ENCODE measurements around the gene OR52M1. TPM values are rescaled to one million over a fixed set of nuclear protein-coding genes. Genes with fewer than 3 reads are reported as not detected.

OR52M1 gene
- total RNA-seq, 1 donor from 2014 or later = not detected

DNA sequence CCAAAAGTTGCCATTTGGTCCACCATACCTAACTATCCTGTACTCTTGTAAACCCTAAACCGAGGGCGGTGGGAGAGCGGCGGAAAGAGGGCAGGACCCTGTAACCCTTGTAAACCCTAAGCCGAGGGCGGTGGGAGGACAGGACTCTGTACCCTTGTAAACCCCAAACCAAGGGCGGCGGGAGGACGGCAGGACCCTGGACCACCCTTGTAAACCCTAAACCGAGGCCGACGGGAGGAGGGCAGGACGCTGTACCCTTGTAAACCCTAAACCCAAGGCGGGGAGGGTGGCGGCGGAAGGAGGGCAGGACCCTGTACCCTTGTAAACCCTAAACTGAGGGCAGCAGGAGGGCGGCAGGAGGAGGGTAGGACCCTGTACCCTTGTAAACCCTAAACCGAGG is 24.1 kb downstream of the OR52M1 start:
- DNase-seq = no peak

GRCh38 chr11:4576880-4577279 is 31.9 kb downstream of the OR52M1 start:
- no peak for DNase-seq

DNA sequence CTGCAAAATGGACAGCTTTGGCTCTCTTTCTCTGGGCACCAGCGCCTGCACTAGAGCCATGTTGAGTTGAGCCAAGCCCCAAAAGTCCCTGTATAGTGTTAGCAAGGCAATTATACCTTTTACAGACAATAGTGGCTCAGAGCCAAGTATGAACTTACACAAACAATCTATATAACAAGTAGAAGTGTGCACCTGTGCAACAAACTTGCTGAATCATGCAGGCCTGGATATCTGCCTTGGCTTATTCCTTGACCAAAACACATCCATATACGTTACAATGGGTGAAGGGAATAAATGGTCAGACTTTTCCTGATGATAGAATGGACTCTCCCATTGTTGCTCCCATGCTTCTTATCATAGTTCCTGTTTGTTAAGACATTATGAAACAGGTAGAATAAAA is 32.8 kb downstream of the OR52M1 start:
- DNase-seq = no peak

DNA sequence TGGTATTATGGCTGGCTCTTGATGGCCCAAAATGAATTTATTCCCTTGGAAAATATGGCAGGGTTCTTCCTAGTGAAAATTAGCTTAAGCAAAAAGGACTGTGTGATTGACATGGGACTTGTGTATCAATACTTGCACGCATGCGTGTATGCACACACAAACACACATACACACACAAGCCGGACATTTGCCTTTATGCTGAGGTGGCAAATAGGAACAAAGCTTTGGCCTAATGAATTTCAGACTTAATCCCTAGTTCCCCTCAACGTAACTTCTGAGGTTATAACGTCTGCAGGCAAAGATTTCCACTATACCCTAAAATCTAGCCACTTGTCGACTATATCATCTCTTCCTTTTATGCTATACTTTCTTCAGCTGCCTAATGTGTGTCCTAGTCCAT is 33.6 kb downstream of the OR52M1 start:
- DNase-seq = no peak

- DNase-seq = no peak
Measured at GRCh38 chr11:4580124-4580523, 35.1 kb downstream of the OR52M1 start.

GRCh38 chr11:4581443-4581842 is 36.5 kb downstream of the OR52M1 start, which contains the start of gene OR52I2:
Gene OR52I2, plus strand, starts transcription at chr11:4581743.
- no peak for DNase-seq

- no peak for DNase-seq
Measured at GRCh38 chr11:4589017-4589416, 44.0 kb downstream of the OR52M1 start.

- no peak for DNase-seq
Measured at GRCh38 chr11:4593739-4594138, 48.7 kb downstream of the OR52M1 start, which contains the start of gene OR52I1. Gene OR52I1, plus strand, starts transcription at chr11:4594039. Its CDS starts 0 bp downstream, at chr11:4594039.

Other genes starting within 250 kb of the OR52M1 start
- gene OR52B4, start 176.8 kb upstream of the OR52M1 start, total RNA-seq = not detected
- gene TRIM21, start 151.5 kb upstream of the OR52M1 start, total RNA-seq = 5.6 TPM
- not detected for gene OR52K2, start 95.9 kb upstream of the OR52M1 start, total RNA-seq
- gene OR52K1, start 62.5 kb upstream of the OR52M1 start, total RNA-seq = not detected
- not detected for gene OR52I2, start 36.6 kb downstream of the OR52M1 start, total RNA-seq
- not detected for gene OR52I1, start 48.8 kb downstream of the OR52M1 start, total RNA-seq
- 6.7 TPM for gene TRIM68, start 63.0 kb downstream of the OR52M1 start, total RNA-seq
- not detected for gene OR51D1, start 92.3 kb downstream of the OR52M1 start, total RNA-seq
- gene OR51E1, start 98.8 kb downstream of the OR52M1 start, total RNA-seq = 1.9 TPM
- not detected for gene OR51E2, start 152.7 kb downstream of the OR52M1 start, total RNA-seq
- gene MMP26, start 159.6 kb downstream of the OR52M1 start, total RNA-seq = not detected
- gene OR51F1, start 224.7 kb downstream of the OR52M1 start, total RNA-seq = not detected